UCSD-AML1 (cell line): ENCODE data around the gene VPS13D.

Source experiments
- DNase-seq: peaks from one replicate; lab custom pipeline; 2025; ENCODE audit not compliant: unreplicated experiment; lab: John Stamatoyannopoulos, UW

Gene VPS13D

DNA sequence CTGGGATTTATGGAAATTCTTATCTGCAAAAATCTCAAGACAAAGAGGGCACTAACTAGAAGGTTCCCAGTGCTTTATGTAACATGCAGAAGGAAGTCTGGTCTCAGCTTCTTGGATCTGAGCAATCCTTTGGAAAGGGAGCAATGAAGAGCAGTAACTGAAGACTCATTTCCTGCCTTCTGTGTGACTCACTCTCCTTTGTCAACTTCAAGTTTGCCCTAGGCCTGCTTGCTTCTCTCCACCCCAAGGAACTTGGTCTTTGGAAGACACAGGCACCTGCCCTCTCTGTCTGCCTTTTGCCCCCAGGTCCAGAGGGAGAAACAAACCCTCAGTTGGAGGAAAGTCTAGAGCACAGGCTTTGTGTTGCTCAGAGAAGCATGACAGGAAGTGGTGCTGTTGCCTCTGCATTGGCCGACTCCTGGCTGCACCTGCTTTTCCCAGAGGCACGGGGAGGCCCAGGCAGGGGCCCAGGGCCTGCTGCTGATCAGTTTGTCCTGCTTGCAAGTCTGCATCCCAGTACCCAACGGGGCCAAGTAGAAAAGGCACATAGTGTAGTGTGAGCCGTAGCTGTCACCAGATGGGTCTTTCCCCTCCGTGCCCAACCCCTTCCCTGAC lies 251.0 kb downstream of the VPS13D start:
- DNase-seq = no peak

- no peak for DNase-seq
These were observed 252.1 kb downstream of the VPS13D start for GRCh38 chr1:12481928-12482327.

DNA sequence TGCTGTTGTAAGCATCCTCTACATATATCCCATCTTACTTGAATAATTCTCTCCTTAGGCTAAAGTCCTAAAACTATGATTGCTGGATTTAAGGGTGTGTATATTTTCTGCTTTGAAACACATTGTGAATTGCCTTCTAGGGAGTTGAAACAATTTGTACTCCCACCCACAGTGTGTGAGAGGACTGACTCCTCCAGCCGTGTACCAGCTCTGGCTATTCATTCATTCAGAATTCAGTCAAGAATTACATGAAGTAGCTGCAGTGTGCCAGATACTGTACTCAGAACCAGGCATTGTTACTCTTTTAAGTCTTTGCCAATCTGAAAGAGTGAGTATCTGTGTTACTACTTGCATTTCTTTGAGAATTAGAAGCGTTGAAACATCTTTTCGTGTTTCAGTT lies 253.2 kb downstream of the VPS13D start:
- DNase-seq = no peak

GRCh38 chr1:12485231-12486058 lies 255.6 kb downstream of the VPS13D start:
- DNase-seq = no peak

DNA sequence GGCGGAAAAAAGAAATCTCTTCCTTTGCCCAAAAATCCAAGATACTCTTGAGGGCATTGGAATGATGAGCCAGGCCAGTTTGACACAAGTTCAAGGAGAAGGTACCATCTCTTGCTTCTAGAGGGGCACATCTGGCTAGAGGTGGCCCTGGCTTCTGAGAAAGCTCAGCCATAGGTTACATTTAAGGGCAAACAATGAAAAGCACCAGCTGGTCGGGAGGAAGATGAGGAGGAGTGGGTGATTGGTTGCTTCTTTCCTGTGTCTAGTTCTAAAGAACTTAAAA lies 256.2 kb downstream of the VPS13D start:
- no peak for DNase-seq

- no peak for DNase-seq
These were observed 256.7 kb downstream of the VPS13D start for GRCh38 chr1:12486401-12487005.

DNA sequence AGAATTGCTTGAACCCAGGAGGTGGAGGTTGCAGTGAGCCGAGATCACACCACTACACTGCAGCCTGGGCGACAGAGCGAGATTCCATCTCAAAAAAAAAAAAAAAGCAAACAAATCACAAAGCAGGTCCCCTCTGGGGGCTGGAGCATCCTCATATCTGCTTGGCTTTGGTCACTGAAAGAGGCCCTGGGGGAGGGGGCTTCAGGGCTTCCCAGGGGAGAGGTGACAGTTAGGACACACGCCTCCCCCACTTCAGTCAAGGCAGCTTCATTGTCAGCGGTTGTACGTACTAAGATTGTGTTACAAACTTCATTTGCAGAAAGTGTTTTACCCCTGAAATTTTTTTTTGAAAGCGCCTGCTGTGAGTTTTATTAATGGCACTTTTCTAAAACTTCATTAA lies 257.7 kb downstream of the VPS13D start:
- DNase-seq = no peak

DNA sequence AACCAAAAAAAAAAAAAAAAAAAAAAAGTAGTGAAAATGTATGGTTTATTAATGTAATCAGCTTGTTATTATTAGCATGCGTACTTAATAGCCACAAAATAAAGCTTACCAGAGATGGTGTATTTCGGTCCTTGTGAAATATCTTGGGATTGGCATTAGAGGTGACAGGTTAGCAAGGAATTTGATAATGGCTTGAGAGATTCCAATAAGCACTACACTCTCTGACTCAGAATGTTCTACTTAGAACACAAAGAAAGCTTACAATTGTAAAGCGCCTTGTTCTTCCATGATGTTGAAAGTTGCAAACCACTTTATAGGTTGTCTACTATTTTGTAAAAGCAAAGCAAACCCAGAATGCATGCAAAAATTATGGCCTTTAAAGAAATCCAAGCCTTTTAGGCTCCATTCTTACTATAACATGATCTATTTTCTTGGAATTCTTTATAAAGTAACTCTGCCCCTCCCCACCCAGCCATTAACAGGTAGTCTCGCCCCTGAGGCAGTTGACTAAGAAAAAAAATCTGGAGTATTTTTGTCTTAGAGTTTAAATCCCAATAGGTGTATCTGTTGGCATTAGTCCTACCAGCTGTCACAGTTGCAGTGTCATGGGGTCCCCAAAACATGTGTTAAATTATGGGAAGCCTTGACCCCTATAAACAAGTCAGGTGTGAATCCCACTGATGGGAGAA lies 259.0 kb downstream of the VPS13D start:
- DNase-seq = no peak

DNA sequence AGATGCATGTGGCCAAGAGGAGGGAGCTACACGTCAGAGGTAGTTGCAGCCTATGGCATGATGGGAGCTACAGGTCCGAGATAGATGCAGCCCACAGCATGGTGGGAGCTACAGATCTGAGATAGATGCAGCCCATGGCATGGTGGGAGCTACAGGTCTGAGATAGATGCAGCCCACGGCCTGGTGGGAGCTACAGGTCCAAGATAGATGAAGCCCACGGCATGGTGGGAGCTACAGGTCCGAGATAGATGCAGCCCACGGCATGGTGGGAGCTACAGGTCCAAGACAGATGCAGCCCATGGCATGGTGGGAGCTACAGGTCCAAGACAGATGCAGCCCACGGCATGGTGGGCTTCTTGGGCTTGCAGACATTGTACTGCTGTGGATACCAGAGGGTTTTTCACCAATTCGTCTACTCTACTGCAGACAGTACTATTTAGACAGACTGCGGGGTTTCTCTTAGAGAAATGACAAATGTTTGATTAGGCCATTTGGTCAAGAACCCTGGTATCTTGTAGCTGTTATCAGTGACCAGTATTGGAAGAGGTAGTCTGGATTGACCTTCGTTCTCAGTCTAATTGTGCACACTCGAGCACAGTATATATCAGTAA lies 260.8 kb downstream of the VPS13D start:
- DNase-seq = no peak

DNA sequence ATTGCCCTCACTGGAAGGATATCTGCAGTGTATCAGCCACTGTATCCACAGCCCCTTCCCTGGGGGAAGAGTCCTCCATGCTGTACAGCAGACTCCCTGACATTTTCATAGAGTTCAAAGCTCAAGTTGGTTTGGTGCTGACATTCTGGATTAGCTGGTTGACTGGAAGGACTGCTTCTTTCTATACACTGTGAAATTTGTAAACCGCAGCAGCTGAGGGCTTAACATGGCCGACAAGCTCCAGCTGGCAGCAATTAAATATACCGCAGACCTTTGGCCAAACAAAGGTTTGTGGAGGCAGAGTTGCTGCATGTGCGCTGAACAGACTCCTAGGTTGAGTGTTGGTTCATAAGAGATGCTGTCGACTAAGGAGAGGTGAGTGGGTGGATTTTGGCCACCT lies 261.8 kb downstream of the VPS13D start:
- DNase-seq = no peak

DNA sequence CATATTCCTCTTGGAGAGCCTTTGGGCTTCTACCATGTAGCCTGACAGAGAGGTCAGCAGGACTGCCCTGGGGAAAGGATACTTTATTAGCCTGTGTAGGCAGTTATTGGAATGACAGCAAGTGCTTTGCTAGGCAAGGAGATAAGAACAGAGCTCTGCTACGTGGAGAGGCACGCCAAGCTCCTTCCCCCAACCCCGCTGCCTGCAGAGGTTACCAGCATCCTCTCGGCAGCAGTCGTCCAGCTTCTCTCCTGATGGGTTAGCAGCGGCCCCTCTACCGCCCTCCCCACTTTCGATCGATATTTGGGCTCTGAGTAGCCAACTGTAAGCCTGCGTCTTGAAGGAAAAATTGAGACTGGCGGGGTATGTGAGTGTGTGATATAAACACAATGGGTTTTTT lies 265.9 kb downstream of the VPS13D start:
- no peak for DNase-seq

- no peak for DNase-seq
These were observed 266.5 kb downstream of the VPS13D start for GRCh38 chr1:12496154-12496961.

DNA sequence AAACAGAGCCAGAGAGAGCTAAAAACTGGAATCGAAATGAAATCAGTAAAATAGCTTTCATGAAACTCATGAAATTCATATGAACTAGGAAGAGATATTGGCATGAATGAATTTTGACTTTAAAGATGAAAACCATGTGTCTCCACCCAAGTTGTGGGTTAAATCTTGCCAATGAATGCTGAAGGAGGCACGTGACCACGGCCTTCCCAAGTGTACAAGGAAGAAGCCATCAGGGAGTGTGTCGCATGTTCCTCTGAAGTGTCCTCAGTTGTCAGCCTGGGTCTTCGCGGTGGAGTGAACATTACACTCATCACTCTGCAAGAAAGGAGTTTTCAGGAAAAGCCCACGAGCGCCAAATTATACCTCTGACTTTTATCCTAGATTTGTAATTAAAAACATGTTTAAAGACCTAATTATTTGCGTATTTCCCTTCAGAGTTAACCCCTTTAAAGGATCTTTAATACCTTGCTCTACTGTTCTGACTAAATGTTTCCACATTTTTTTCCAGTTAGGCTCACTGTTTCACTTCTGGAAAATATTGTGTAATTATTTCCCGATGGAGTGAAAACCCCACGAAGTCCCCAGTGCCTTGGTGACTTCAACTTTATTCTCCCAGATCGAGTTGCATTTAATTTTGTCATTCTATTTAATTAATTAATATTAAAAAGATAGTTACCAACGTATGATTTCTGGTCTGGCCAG lies 269.9 kb downstream of the VPS13D start:
- DNase-seq = no peak

DNA sequence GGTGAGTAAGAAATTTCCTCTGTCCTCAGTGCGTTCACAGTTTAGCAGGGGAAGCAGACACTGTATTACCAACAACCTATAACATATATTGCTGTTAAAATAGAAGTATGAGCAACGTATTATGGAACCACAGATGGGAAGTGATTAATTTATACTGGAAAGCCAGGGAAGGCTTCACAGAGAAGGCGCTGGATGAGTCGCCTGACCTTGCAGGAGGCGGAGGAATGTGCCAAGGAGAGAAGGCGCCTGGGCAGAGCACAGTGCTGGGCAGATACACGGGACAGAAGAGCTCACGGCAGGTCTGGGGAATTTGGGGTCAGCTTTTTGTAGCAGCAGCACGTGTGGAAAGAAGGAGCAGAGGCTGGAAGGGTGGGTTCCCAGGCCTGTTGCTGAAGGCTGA lies 271.8 kb downstream of the VPS13D start:
- no peak for DNase-seq

DNA sequence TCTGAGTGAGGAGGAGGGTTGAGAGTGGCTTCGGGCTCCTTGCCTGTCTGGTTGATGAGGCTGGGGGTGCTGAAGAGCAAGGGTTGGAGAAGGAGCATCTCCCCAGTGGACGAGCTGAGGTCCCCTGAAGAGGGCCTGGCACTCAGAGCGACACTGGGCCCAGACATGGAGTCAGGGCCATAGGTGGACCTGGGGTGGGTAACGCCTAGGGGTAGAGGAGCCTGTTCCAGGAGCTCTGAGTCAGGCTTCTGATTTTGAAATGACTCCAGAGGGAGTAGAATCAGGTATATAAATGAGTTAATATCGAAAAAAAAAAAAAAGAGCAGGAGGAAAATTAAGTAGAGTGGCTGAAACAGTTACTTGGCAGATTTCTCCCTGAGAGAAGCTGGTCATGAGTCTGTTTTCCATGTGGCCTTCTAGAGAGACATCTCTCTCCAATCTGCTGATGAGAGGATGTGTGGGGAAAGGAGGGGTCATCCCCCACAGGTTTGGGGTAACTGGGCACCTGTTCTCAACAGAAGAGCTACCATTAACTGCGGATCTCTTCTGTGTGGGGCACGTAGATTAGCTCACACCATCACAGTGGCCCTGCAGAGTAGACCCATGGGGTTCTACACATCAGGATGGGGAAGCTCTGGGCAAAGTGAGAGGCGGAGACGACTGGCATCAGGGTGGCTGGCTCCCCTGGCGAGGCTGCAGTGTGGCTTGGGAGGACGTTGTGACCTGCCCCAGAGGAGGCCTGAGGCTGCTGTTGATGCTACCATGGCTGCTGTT lies 272.7 kb downstream of the VPS13D start:
- no peak for DNase-seq

DNA sequence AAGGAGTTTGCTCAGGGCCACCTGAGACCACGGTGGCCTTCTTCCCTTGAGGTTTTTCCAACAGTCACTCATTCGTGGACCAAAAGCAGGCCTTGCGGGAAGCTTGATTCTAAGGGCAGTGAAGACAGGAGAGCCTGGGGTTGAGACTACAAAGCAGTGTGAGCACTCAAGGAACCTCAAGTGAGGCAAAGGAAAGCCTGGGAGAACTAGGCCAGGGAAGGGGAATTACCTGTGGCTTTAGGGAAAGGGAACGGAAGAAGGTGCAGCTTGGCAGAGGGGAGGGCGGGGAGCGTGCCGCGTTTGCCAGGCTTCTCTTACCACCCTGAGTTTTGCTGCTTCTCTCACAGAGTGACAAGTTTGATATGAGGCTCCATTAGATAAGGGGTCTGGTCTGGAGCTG lies 273.9 kb downstream of the VPS13D start:
- DNase-seq = no peak

DNA sequence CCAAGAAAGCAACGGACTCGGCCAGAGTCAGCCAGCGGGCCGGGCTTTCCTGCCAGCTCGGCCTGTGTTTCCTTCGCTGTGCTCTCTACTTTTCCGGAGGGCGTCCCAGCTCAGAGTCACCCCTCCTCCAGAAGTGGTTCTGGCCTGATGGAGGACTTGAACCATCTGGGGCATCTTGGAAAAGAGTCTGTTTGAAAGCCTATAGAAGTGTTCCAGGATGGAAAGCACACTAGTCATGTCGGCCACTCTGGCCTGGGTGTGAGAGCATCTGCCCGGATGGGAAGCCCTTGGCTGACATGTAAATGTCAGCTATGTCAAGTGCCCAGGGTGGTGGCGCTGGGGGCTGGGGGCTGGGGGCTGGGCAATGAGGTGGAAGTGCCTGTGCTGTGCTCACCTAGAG lies 274.8 kb downstream of the VPS13D start:
- DNase-seq = no peak

GRCh38 chr1:12505231-12505630 lies 275.4 kb downstream of the VPS13D start:
- DNase-seq = no peak

DNA sequence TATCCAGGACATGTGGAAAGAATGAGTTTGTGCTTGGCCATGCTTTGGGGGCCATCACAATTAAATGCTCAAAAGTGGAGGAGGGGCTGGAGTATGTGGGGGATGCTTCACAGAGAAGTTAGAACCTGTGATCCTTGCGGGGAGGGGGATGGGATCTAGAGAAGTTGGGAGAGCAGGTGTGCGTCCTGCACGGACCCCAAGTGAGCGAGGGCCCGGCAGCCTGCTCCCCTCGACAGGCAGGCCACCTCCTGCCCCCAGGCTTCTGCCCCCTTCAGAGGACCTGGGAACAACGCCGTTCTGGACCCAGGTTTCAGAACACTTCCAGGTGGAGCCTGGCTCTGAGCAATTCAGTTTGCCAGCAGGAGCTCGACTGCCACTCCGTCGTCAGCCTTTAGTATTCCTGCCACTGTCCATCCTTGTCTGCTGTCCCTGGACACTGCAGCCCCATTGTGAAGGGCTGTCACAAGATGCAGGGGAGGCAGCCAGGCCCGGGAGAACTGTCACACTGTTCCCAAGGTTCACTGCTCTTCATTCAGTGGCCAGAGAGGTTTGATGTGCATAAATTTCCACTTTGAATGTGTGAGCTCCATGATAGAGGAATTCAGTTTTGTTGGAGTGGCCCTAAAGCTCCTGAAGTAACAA lies 275.9 kb downstream of the VPS13D start:
- DNase-seq = no peak
